ENCODE measurements around the gene TMEM60.

DNA sequence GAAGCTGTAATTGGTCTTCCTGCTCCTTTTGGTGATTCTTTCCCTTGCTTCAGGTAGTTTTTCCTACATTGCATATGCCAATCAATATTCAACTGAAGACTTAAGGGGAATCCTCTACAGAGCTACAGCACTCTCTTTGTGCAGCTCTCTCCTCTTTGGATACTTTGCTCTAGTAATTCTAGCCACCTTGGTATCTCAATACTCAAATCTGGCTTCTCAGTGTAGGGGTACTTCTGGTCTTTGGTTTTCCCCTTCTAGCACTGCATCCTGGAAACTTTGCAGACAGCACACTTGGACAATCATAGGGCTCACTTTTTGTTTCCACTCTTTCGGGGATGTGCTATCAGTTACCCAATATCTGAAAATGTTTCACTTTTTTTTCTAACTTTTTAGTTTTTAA, 10.3 kb upstream of the TMEM60 start:
- TF ChIP-seq POLR2A (IDR thresholded peaks at IDR 0.05), result no peak
- TF ChIP-seq CTCF (IDR thresholded peaks at IDR 0.05), result no peak
